GM21390 (cell line): ENCODE data around the gene PPP1CC.

Experiments used
- ATAC-seq: cut with Tn5 transposase; IDR thresholded peaks from one replicate; pipeline ENCODE4 v1.9.1; 2021; ENCODE audit not compliant: unreplicated experiment

Gene PPP1CC

GRCh38 chr12:110688446-110689280, 54.0 kb downstream of the PPP1CC start, which contains the start of gene HVCN1:
Gene HVCN1, minus strand, starts transcription at chr12:110689115. Its CDS starts 5,870 bp downstream, at chr12:110683245.
- peak; percentile 6 for ATAC-seq

- no peak for ATAC-seq
Measured at GRCh38 chr12:110687396-110688169, 55.1 kb downstream of the PPP1CC start.

GRCh38 chr12:110686294-110686903, 56.3 kb downstream of the PPP1CC start:
- no peak for ATAC-seq

- no peak for ATAC-seq
Measured at GRCh38 chr12:110684312-110684836, 58.3 kb downstream of the PPP1CC start.

GRCh38 chr12:110683888-110684287, 58.8 kb downstream of the PPP1CC start:
- ATAC-seq, result no peak

- no peak for ATAC-seq
Measured at GRCh38 chr12:110680032-110680431, 62.7 kb downstream of the PPP1CC start.

- no peak for ATAC-seq
Measured at GRCh38 chr12:110679201-110679600, 63.5 kb downstream of the PPP1CC start.

GRCh38 chr12:110677982-110678381, 64.7 kb downstream of the PPP1CC start:
- no peak for ATAC-seq

GRCh38 chr12:110677206-110677911, 65.3 kb downstream of the PPP1CC start:
- peak; percentile 76 for ATAC-seq

- no peak for ATAC-seq
Measured at GRCh38 chr12:110676171-110676570, 66.5 kb downstream of the PPP1CC start.

GRCh38 chr12:110670161-110670701, 72.5 kb downstream of the PPP1CC start:
- ATAC-seq, result peak; percentile 53
